GM23338 (cell line): Measurements from ENCODE around the gene ZNF611. TPM values are rescaled to one million over a fixed set of nuclear protein-coding genes. Genes with fewer than 3 reads are reported as not detected.

ENCODE experiments used
- ATAC-seq: fragments of 200-7000 bp; cut with Tn5 transposase; 3 replicates; pipeline ENCODE4 v1.9.1; 2020
- DNase-seq: peaks from one replicate; pipeline ENCODE4 v3.0.0-alpha.2; 2015; ENCODE audit warnings: low spot score
- H2AFZ ChIP-seq: fragments of 200-600 bp; sonication (generic); 2 replicates; pipeline ENCODE4 v1.8.0; 2016; ENCODE audit warnings: antibody characterized with exemption, mild to moderate bottlenecking, moderate library complexity
- H3F3A ChIP-seq: fragments of 200-600 bp; sonication (generic); replicated peaks from 2 replicates; pipeline ENCODE4 v1.8.0; 2017; ENCODE audit warnings: antibody characterized with exemption, mixed run types, low read depth
- H3K27ac ChIP-seq: fragments of 200-600 bp; sonication (generic); 2 replicates; pipeline ENCODE4 v1.6.1; 2016; ENCODE audit warnings: low read depth
- H3K27me3 ChIP-seq: fragments of 200-600 bp; sonication (generic); 2 replicates; pipeline ENCODE4 v1.8.0; 2016; ENCODE audit warnings: mild to moderate bottlenecking, mixed run types, moderate library complexity; ENCODE audit not compliant: insufficient read depth
- H3K36me3 ChIP-seq: fragments of 200-600 bp; sonication (generic); 2 replicates; pipeline ENCODE4 v1.8.0; 2016; ENCODE audit warnings: mild to moderate bottlenecking; ENCODE audit not compliant: insufficient read depth
- H3K4me1 ChIP-seq: fragments of 200-600 bp; sonication (generic); 2 replicates; pipeline ENCODE4 v1.8.0; 2016; ENCODE audit warnings: mild to moderate bottlenecking, moderate library complexity; ENCODE audit not compliant: insufficient read depth
- H3K4me2 ChIP-seq: fragments of 200-600 bp; sonication (generic); 2 replicates; pipeline ENCODE4 v1.7.1; 2017; ENCODE audit warnings: mixed run types
- H3K4me3 ChIP-seq: fragments of 200-600 bp; sonication (generic); 2 replicates; pipeline ENCODE4 v1.6.1; 2016; ENCODE audit warnings: mixed run types
- H3K79me2 ChIP-seq: fragments of 200-600 bp; sonication (generic); replicated peaks from 2 replicates; pipeline ENCODE4 v1.8.0; 2017; ENCODE audit warnings: mild to moderate bottlenecking; ENCODE audit not compliant: insufficient read depth
- H3K9me2 ChIP-seq: fragments of 200-600 bp; sonication (generic); 2 replicates; pipeline ENCODE4 v1.8.0; 2017; ENCODE audit not compliant: insufficient read depth
- H4K20me1 ChIP-seq: fragments of 200-600 bp; sonication (generic); replicated peaks from 2 replicates; pipeline ENCODE4 v1.8.0; 2017; ENCODE audit warnings: mild to moderate bottlenecking; ENCODE audit not compliant: insufficient read depth
- H3K27ac Mint-ChIP-seq: 2 replicates; pipeline ENCODE4 v1.8.0; 2020; ENCODE audit warnings: inconsistent platforms, mild to moderate bottlenecking, moderate library complexity, mixed read lengths
- H3K27me3 Mint-ChIP-seq: 3 replicates; pipeline ENCODE4 v1.8.0; 2022; ENCODE audit warnings: low read depth, mild to moderate bottlenecking, moderate library complexity, mixed read lengths, inconsistent platforms; ENCODE audit not compliant: insufficient read depth, poor library complexity
- H3K36me3 Mint-ChIP-seq: 3 replicates; pipeline ENCODE4 v1.8.0; 2021; ENCODE audit warnings: low read depth, mild to moderate bottlenecking, inconsistent platforms, moderate library complexity, mixed read lengths
- H3K4me1 Mint-ChIP-seq: 3 replicates; pipeline ENCODE4 v1.8.0; 2020; ENCODE audit warnings: mild to moderate bottlenecking, inconsistent platforms, mixed read lengths
- H3K4me3 Mint-ChIP-seq: 3 replicates; pipeline ENCODE4 v1.8.0; 2021; ENCODE audit warnings: moderate library complexity, mild to moderate bottlenecking, inconsistent platforms, mixed read lengths
- H3K9me3 Mint-ChIP-seq: 3 replicates; pipeline ENCODE4 v1.8.0; 2020; ENCODE audit warnings: moderate library complexity, mild to moderate bottlenecking, inconsistent platforms, mixed read lengths
- CREB1 ChIP-seq: fragments of 250-450 bp; sonication (Bioruptor Pico); IDR thresholded peaks from 2 replicates; pipeline ENCODE4 v1.5.0; 2020; ENCODE audit warnings: low read depth, mild to moderate bottlenecking, moderate library complexity
- EZH2 ChIP-seq: fragments of 200-600 bp; sonication (generic); IDR thresholded peaks from one replicate; pipeline ENCODE4 v1.8.0; 2017; ENCODE audit warnings: antibody characterized with exemption, mild to moderate bottlenecking, low read depth; ENCODE audit not compliant: unreplicated experiment
- EZH2phosphoT487 ChIP-seq: fragments of 200-600 bp; sonication (generic); IDR thresholded peaks from one replicate; pipeline ENCODE4 v1.8.1; 2018; ENCODE audit warnings: antibody characterized with exemption; ENCODE audit not compliant: unreplicated experiment
- JUNB ChIP-seq: IDR thresholded peaks from one replicate; pipeline ENCODE4 v1.6.1; 2016; ENCODE audit warnings: antibody characterized with exemption; ENCODE audit not compliant: unreplicated experiment
- NANOG ChIP-seq: IDR thresholded peaks from 2 replicates; pipeline ENCODE4 v1.6.1; 2016; ENCODE audit warnings: antibody characterized with exemption, borderline replicate concordance
- POLR2AphosphoS5 ChIP-seq: IDR thresholded peaks from 2 replicates; pipeline ENCODE4 v1.6.1; 2016; ENCODE audit warnings: antibody characterized with exemption, low read depth
- STAT1 ChIP-seq: IDR thresholded peaks from one replicate; pipeline ENCODE4 v1.6.1; 2016; ENCODE audit warnings: antibody characterized with exemption; ENCODE audit not compliant: unreplicated experiment
- ZNF114 ChIP-seq: fragments of 250-450 bp; sonication (Bioruptor Pico); IDR thresholded peaks from 2 replicates; pipeline ENCODE4 v1.5.0; 2020; ENCODE audit warnings: mild to moderate bottlenecking, moderate library complexity
- ZNF331 ChIP-seq: fragments of 250-450 bp; sonication (Bioruptor Pico); IDR thresholded peaks from 2 replicates; pipeline ENCODE4 v1.5.0; 2020; ENCODE audit warnings: low read depth, mild to moderate bottlenecking, moderate library complexity
- polyA plus RNA-seq: library from polyadenylated mRNA; unstranded; fragments of >200 nt; fragmentation: Nextera tagmentation; extraction: Ambion mirVana; gene quantifications from 2 replicates; pipeline ENCODE4 v1.2.1, GENCODE V29; 2016
- total RNA-seq: library from RNA; depleted of rRNA; stranded (reverse); fragments of >200 nt; shearing (Covaris generic); gene quantifications from 2 replicates; pipeline ENCODE4 v1.2.3, GENCODE V29; 2014
- TF ChIP-seq, protein P1 (sequence below): IDR thresholded peaks from one replicate; pipeline ENCODE4 v1.6.1; 2018; ENCODE audit warnings: antibody characterized with exemption; ENCODE audit not compliant: unreplicated experiment
- TF ChIP-seq, protein P2 (sequence below): IDR thresholded peaks from 2 replicates; pipeline ENCODE4 v1.6.1; 2016; ENCODE audit warnings: antibody characterized with exemption
- TF ChIP-seq, protein P3 (sequence below), 2 experiments: fragments of 200-600 bp in 1 of 2; sonication (generic) in 1 of 2; conservative IDR thresholded peaks; 2 replicates each; pipeline versions ENCODE4 v1.5.1 to v1.6.1; 2016 to 2017; ENCODE audit warnings: antibody characterized with exemption in 2 of 2, low read depth in 2 of 2, mild to moderate bottlenecking in 2 of 2, moderate library complexity in 1 of 2
- TF ChIP-seq, protein P4 (sequence below): fragments of 250-450 bp; sonication (Bioruptor Pico); IDR thresholded peaks from 2 replicates; pipeline ENCODE4 v1.5.0; 2020; ENCODE audit warnings: mild to moderate bottlenecking, moderate library complexity

Gene ZNF611
- total and polyA plus RNA-seq, 2 experiments from 2014 or later = 5.3 to 16.4 TPM

DNA sequence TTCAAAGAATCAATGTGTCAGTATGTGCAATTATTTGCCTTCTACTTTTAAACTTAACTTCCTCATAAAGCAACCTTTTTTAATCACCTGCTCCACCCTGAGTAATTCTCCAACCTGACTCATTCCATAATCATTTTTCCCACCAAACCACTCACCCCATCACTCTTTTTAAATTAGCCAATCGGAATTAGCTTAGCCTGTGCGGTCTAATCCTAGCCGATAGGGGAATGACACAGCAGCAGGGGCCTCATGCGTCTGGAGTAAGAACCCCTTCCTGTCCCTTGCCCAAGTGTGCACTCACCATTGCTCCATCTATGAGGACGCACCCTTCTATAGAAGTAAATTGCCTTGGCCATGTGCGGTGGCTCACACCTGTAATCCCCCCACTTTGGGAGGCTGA is 69.3 kb downstream of the ZNF611 start:
- no peak for TF ChIP-seq EZH2phosphoT487
- no peak for TF ChIP-seq ZNF114 (CRISPR knock-in tag)
- TF ChIP-seq, protein P1, sequence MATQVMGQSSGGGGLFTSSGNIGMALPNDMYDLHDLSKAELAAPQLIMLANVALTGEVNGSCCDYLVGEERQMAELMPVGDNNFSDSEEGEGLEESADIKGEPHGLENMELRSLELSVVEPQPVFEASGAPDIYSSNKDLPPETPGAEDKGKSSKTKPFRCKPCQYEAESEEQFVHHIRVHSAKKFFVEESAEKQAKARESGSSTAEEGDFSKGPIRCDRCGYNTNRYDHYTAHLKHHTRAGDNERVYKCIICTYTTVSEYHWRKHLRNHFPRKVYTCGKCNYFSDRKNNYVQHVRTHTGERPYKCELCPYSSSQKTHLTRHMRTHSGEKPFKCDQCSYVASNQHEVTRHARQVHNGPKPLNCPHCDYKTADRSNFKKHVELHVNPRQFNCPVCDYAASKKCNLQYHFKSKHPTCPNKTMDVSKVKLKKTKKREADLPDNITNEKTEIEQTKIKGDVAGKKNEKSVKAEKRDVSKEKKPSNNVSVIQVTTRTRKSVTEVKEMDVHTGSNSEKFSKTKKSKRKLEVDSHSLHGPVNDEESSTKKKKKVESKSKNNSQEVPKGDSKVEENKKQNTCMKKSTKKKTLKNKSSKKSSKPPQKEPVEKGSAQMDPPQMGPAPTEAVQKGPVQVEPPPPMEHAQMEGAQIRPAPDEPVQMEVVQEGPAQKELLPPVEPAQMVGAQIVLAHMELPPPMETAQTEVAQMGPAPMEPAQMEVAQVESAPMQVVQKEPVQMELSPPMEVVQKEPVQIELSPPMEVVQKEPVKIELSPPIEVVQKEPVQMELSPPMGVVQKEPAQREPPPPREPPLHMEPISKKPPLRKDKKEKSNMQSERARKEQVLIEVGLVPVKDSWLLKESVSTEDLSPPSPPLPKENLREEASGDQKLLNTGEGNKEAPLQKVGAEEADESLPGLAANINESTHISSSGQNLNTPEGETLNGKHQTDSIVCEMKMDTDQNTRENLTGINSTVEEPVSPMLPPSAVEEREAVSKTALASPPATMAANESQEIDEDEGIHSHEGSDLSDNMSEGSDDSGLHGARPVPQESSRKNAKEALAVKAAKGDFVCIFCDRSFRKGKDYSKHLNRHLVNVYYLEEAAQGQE = no peak
- no peak for TF ChIP-seq ZNF331 (CRISPR knock-in tag)
- TF ChIP-seq, protein P2, sequence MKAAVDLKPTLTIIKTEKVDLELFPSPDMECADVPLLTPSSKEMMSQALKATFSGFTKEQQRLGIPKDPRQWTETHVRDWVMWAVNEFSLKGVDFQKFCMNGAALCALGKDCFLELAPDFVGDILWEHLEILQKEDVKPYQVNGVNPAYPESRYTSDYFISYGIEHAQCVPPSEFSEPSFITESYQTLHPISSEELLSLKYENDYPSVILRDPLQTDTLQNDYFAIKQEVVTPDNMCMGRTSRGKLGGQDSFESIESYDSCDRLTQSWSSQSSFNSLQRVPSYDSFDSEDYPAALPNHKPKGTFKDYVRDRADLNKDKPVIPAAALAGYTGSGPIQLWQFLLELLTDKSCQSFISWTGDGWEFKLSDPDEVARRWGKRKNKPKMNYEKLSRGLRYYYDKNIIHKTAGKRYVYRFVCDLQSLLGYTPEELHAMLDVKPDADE = no peak
- no peak for TF ChIP-seq CREB1 (CRISPR knock-in tag)
- no peak for TF ChIP-seq STAT1
- no peak for TF ChIP-seq EZH2
- TF ChIP-seq JUNB = no peak
- no peak for TF ChIP-seq POLR2AphosphoS5
- TF ChIP-seq NANOG = no peak
- TF ChIP-seq, protein P3, sequence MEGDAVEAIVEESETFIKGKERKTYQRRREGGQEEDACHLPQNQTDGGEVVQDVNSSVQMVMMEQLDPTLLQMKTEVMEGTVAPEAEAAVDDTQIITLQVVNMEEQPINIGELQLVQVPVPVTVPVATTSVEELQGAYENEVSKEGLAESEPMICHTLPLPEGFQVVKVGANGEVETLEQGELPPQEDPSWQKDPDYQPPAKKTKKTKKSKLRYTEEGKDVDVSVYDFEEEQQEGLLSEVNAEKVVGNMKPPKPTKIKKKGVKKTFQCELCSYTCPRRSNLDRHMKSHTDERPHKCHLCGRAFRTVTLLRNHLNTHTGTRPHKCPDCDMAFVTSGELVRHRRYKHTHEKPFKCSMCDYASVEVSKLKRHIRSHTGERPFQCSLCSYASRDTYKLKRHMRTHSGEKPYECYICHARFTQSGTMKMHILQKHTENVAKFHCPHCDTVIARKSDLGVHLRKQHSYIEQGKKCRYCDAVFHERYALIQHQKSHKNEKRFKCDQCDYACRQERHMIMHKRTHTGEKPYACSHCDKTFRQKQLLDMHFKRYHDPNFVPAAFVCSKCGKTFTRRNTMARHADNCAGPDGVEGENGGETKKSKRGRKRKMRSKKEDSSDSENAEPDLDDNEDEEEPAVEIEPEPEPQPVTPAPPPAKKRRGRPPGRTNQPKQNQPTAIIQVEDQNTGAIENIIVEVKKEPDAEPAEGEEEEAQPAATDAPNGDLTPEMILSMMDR (conservative IDR thresholded peaks at IDR 0.05; ENCODE audit: low read depth in 2 of 2) = no peak
- TF ChIP-seq, protein P4, sequence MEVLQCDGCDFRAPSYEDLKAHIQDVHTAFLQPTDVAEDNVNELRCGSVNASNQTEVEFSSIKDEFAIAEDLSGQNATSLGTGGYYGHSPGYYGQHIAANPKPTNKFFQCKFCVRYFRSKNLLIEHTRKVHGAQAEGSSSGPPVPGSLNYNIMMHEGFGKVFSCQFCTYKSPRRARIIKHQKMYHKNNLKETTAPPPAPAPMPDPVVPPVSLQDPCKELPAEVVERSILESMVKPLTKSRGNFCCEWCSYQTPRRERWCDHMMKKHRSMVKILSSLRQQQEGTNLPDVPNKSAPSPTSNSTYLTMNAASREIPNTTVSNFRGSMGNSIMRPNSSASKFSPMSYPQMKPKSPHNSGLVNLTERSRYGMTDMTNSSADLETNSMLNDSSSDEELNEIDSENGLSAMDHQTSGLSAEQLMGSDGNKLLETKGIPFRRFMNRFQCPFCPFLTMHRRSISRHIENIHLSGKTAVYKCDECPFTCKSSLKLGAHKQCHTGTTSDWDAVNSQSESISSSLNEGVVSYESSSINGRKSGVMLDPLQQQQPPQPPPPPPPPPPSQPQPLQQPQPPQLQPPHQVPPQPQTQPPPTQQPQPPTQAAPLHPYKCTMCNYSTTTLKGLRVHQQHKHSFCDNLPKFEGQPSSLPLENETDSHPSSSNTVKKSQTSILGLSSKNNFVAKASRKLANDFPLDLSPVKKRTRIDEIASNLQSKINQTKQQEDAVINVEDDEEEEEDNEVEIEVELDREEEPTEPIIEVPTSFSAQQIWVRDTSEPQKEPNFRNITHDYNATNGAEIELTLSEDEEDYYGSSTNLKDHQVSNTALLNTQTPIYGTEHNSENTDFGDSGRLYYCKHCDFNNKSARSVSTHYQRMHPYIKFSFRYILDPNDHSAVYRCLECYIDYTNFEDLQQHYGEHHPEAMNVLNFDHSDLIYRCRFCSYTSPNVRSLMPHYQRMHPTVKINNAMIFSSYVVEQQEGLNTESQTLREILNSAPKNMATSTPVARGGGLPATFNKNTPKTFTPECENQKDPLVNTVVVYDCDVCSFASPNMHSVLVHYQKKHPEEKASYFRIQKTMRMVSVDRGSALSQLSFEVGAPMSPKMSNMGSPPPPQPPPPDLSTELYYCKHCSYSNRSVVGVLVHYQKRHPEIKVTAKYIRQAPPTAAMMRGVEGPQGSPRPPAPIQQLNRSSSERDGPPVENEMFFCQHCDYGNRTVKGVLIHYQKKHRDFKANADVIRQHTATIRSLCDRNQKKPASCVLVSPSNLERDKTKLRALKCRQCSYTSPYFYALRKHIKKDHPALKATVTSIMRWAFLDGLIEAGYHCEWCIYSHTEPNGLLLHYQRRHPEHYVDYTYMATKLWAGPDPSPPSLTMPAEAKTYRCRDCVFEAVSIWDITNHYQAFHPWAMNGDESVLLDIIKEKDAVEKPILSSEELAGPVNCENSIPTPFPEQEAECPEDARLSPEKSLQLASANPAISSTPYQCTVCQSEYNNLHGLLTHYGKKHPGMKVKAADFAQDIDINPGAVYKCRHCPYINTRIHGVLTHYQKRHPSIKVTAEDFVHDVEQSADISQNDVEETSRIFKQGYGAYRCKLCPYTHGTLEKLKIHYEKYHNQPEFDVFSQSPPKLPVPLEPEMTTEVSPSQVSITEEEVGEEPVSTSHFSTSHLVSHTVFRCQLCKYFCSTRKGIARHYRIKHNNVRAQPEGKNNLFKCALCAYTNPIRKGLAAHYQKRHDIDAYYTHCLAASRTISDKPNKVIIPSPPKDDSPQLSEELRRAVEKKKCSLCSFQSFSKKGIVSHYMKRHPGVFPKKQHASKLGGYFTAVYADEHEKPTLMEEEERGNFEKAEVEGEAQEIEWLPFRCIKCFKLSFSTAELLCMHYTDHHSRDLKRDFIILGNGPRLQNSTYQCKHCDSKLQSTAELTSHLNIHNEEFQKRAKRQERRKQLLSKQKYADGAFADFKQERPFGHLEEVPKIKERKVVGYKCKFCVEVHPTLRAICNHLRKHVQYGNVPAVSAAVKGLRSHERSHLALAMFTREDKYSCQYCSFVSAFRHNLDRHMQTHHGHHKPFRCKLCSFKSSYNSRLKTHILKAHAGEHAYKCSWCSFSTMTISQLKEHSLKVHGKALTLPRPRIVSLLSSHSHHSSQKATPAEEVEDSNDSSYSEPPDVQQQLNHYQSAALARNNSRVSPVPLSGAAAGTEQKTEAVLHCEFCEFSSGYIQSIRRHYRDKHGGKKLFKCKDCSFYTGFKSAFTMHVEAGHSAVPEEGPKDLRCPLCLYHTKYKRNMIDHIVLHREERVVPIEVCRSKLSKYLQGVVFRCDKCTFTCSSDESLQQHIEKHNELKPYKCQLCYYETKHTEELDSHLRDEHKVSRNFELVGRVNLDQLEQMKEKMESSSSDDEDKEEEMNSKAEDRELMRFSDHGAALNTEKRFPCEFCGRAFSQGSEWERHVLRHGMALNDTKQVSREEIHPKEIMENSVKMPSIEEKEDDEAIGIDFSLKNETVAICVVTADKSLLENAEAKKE (CRISPR knock-in tag) = no peak
- H3K4me2 ChIP-seq = no peak overlapping the region
- H3K9me2 ChIP-seq = no peaks in the 10 kb centered on the region
- no peaks in the 10 kb centered on the region for H3F3A ChIP-seq
- Mint-ChIP-seq H3K27ac (no peak overlapping the region), H3K27me3 (peaks cover 2% of the 10 kb centered on the region), H3K4me3 (no peak overlapping the region), H3K4me1 (peaks cover 28% of the 10 kb centered on the region), H3K9me3 (no peaks in the 10 kb centered on the region), H3K36me3 (peaks cover 4% of the 10 kb centered on the region; the same call in 2 of the 3 replicates)
- H2AFZ ChIP-seq = no peak overlapping the region
- no peaks in the 10 kb centered on the region; the same call in 1 of the 2 replicates for H4K20me1 ChIP-seq
- no peaks in the 10 kb centered on the region for H3K79me2 ChIP-seq
- no peaks in the 10 kb centered on the region for H3K27me3 ChIP-seq
- DNase-seq = no peak
- H3K4me1 ChIP-seq = peaks cover 16% of the 10 kb centered on the region
- ATAC-seq = no peak
- H3K36me3 ChIP-seq = no peaks in the 10 kb centered on the region
- no peak overlapping the region for H3K4me3 ChIP-seq
- H3K27ac ChIP-seq = no peak overlapping the region
